ENCODE results near the gene SLC40A1. TPM values are rescaled to one million over a fixed set of nuclear protein-coding genes. Genes with fewer than 3 reads are reported as not detected.

SLC40A1 gene
- total and polyA plus RNA-seq, 4 experiments from 2014 or later, result 27.4 to 328 (median 64.2) TPM

DNA sequence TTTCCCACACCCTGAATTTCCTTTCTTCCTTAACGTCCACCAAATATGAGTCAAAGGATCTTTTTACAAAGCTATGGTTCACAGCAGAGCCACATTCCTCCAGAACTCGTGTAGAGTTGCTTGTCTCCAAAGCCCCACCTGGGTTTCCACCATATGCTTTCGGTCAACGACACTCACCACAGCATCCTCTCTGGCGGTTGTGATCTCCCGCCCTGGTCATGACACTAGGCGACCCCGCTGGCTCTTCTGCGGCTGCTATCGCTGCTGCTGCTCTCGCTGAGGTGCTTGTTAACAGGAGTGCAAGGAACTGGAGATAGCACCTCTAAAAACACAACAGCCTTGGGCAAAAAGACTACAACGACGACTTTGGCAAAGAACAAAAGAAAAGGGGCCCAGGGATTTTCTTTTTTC is 340 bp downstream of the SLC40A1 start:
- Histone ChIP-seq H3K36me3 (ENCODE audit: insufficient read depth, low read length) (no peaks in the 10 kb centered on the region), H3K27me3 (ENCODE audit: insufficient read depth, low read length) (no peaks in the 10 kb centered on the region), H3K4me1 (ENCODE audit: insufficient read depth, low read length) (peaks cover 52% of the 10 kb centered on the region), H3K4me3 (ENCODE audit: low read length in 2 of 2) (peak overlapping the region; percentile 58 to 63), H3K27ac (ENCODE audit: low read depth, low read length) (peak overlapping the region; percentile 46), H3K9me3 (ENCODE audit: control insufficient read depth in 1 of 2, low read length in 2 of 2) (no peaks in the 10 kb centered on the region)
- intact Hi-C loops (cut with micrococcal nuclease), result loop anchor here (1.0 to 5.0 kb wide), 7 partner anchors 11 to 202 kb away; partner anchors contain the start of genes ASNSD1, ORMDL1, PMS1 and WDR75
- peaks cover 1 to 9% of the 10 kb centered on the region in 2 donors for H3K27me3 Mint-ChIP-seq
- peaks cover 39 to 71% (median 53%) of the 10 kb centered on the region in 4 donors for H3K4me1 Mint-ChIP-seq
- ChIA-PET POLR2A (ENCODE audit: partially characterized antibody) (interaction anchor here (0.7 to 3.2 kb wide), 29 partner anchors 8 to 1440 kb away, joined by 3 to 48 read pairs (median 5); partner anchors contain the start of genes ANKAR, ASNSD1, HIBCH and ORMDL1), CTCF (ENCODE audit: partially characterized antibody) (interaction anchor here (0.7 to 1.5 kb wide), 13 partner anchors 9 to 183 kb away, joined by 3 to 11 read pairs (median 4); partner anchors contain the start of genes OSGEPL1 and WDR75)
- peak overlapping the region; percentile 48 to 96 (median 79) for H3K27ac Mint-ChIP-seq
- peaks cover 3 to 6% of the 10 kb centered on the region in 2 donors for H3K36me3 Mint-ChIP-seq
- peak in 2 of 5 donors; percentile 43 to 48 for DNase-seq
- peak overlapping the region; percentile 91 to 96 (median 94) for H3K4me3 Mint-ChIP-seq
- H3K9me3 Mint-ChIP-seq, result peaks cover 0 to 2% (median 0%) of the 10 kb centered on the region in 8 donors

DNA sequence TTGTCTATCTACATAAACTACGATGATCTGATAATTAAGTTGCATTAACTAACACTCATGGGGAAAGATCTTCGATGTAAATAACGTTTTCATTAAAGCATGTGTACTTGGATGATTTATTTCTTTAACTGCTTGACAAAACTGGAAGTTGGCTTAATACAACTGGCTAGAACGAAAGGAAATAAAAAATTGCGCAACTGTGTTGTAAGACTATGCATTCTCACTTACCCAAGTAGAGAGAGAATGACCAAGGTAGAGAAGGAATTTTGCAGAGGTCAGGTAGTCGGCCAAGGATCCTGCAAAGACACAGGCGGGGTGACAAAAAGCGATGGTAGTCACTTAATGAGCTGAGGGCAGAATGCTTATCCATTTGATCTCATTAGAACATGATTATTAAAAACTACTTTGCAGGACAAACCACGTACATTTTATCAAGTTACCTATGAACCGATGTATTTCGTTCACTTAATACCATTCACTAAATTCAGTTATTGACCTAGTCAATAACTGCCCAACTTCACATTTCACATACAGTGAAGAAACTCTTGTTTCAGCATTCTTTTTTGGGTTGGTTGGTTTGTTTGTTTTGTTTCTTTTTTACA is 900 bp downstream of the SLC40A1 start:
- peak overlapping the region; percentile 58 to 63 for H3K4me3 ChIP-seq (ENCODE audit: low read length in 2 of 2)

DNA sequence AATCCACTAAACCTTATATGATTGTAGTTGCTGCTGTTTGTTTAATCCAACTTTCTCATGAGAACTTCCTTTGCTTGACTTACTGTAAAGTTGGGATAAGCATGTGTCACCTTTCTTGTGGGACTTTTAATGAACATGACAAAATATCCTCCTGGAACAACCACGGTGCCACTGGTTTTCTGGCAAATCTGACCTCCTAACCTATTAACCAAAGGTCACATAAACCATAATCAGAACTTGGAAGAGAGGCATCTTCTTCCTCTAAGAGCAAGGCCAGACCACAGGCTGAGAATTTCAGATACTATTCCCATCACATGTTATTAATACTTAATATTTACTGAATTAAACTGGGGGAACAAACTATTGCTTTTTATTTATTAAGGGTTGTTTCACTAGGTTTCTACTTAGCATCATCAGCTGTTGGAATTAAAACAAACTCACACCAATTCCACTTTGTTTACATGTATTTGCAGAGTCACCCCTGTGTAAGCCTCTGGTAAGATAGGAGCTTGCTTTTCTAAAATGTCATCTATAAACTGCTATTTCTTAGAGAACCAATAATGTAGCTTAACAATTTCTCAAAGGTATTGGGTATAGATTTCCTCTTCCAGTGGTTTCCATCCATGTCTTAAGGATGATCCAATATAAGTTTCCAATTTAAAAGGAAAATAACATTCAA is 2.2 kb downstream of the SLC40A1 start:
- ChIA-PET POLR2A (ENCODE audit: partially characterized antibody) (interaction anchor here (3.2 kb wide), 1 partner anchor 81 kb away, joined by 48 read pairs; the partner anchor contains the start of gene ASNSD1), CTCF (ENCODE audit: partially characterized antibody) (no interaction called here)
- Mint-ChIP-seq H3K27ac (peak overlapping the region in 3 of 7 donors; percentile 26 to 74 (median 43)), H3K36me3 (peaks cover 7 to 12% of the 10 kb centered on the region in 2 donors), H3K4me1 (peaks cover 47 to 81% (median 65%) of the 10 kb centered on the region in 4 donors), H3K27me3 (peaks cover 1 to 6% of the 10 kb centered on the region in 2 donors), H3K4me3 (peak overlapping the region; percentile 20 to 95 (median 74)), H3K9me3 (peaks cover 0 to 2% (median 0%) of the 10 kb centered on the region in 8 donors)
- H3K27ac ChIP-seq (ENCODE audit: low read depth, low read length), result no peak overlapping the region
- H3K4me1 ChIP-seq (ENCODE audit: insufficient read depth, low read length), result peaks cover 69% of the 10 kb centered on the region
- H3K27me3 ChIP-seq (ENCODE audit: insufficient read depth, low read length), result no peaks in the 10 kb centered on the region
- no peak overlapping the region for H3K4me3 ChIP-seq (ENCODE audit: low read length in 2 of 2)
- intact Hi-C loops (cut with micrococcal nuclease), result no loop called here
- H3K36me3 ChIP-seq (ENCODE audit: insufficient read depth, low read length), result no peaks in the 10 kb centered on the region
- no peaks in the 10 kb centered on the region for H3K9me3 ChIP-seq (ENCODE audit: control insufficient read depth in 1 of 2, low read length in 2 of 2)
- DNase-seq, result no peak

More for the DNA sequence above, 900 bp downstream of the SLC40A1 start:
- intact Hi-C loops (cut with micrococcal nuclease), result loop anchor here (1.0 to 5.0 kb wide), 7 partner anchors 10 to 203 kb away; partner anchors contain the start of genes ASNSD1, ORMDL1, PMS1 and WDR75
- H3K36me3 Mint-ChIP-seq, result peaks cover 3 to 6% of the 10 kb centered on the region in 2 donors
- H3K4me1 Mint-ChIP-seq, result peaks cover 43 to 76% (median 58%) of the 10 kb centered on the region in 4 donors
- Histone ChIP-seq H3K4me1 (ENCODE audit: insufficient read depth, low read length) (peaks cover 58% of the 10 kb centered on the region), H3K27me3 (ENCODE audit: insufficient read depth, low read length) (no peaks in the 10 kb centered on the region), H3K27ac (ENCODE audit: low read depth, low read length) (peak overlapping the region; percentile 46), H3K9me3 (ENCODE audit: control insufficient read depth in 1 of 2, low read length in 2 of 2) (no peaks in the 10 kb centered on the region), H3K36me3 (ENCODE audit: insufficient read depth, low read length) (no peaks in the 10 kb centered on the region)
- CTCF ChIA-PET (ENCODE audit: partially characterized antibody), result interaction anchor here (1.1 to 1.5 kb wide), 6 partner anchors 10 to 183 kb away, joined by 3 to 11 read pairs (median 4); partner anchors contain the start of gene OSGEPL1
- H3K9me3 Mint-ChIP-seq, result peaks cover 0 to 2% (median 0%) of the 10 kb centered on the region in 8 donors
- POLR2A ChIA-PET (ENCODE audit: partially characterized antibody), result interaction anchor here (0.8 to 3.2 kb wide), 11 partner anchors 11 to 1300 kb away, joined by 3 to 48 read pairs (median 6); partner anchors contain the start of genes ANKAR, ASNSD1, OSGEPL1 and WDR75
- DNase-seq, result no peak
- H3K27me3 Mint-ChIP-seq, result peaks cover 1 to 9% of the 10 kb centered on the region in 2 donors
- H3K4me3 Mint-ChIP-seq, result peak overlapping the region; percentile 91 to 96 (median 94)
- peak overlapping the region; percentile 52 to 96 (median 79) for H3K27ac Mint-ChIP-seq

DNA sequence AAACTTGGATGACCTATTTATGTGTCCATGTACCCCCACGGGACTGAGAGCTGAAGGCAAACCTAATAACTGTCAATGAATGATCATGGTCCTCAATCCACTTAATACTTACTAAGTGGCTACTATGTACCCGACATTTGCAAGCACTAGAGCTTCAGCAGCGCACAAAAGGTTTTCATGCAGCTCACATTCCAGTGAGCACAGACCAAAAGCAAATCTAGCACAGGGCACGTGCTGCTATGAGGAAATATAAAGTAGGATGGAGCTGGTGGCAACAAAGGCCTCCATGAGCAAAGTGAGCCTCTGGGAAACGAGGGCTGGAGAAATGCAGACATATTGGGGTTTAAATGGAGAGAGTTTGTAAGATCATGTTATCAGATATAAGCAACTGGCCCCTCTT is 3.5 kb downstream of the SLC40A1 start:
- peaks cover 1 to 2% of the 10 kb centered on the region in 2 donors for H3K27me3 Mint-ChIP-seq
- Histone ChIP-seq H3K9me3 (ENCODE audit: control insufficient read depth in 1 of 2, low read length in 2 of 2) (no peaks in the 10 kb centered on the region), H3K4me3 (ENCODE audit: low read length in 2 of 2) (no peak overlapping the region), H3K4me1 (ENCODE audit: insufficient read depth, low read length) (peaks cover 76% of the 10 kb centered on the region), H3K27me3 (ENCODE audit: insufficient read depth, low read length) (no peaks in the 10 kb centered on the region), H3K27ac (ENCODE audit: low read depth, low read length) (no peak overlapping the region), H3K36me3 (ENCODE audit: insufficient read depth, low read length) (no peaks in the 10 kb centered on the region)
- intact Hi-C loops (cut with micrococcal nuclease), result no loop called here
- peak overlapping the region in 6 of 7 donors; percentile 3 to 90 (median 68) for H3K27ac Mint-ChIP-seq
- H3K4me1 Mint-ChIP-seq, result peaks cover 47 to 85% (median 67%) of the 10 kb centered on the region in 4 donors
- H3K9me3 Mint-ChIP-seq, result peaks cover 0 to 2% (median 0%) of the 10 kb centered on the region in 8 donors
- POLR2A ChIA-PET (ENCODE audit: partially characterized antibody), result interaction anchor here (0.8 kb wide), 1 partner anchor 186 kb away, joined by 5 read pairs; the partner anchor contains the start of gene OSGEPL1
- H3K36me3 Mint-ChIP-seq, result peaks cover 17 to 24% of the 10 kb centered on the region in 2 donors
- H3K4me3 Mint-ChIP-seq, result peak overlapping the region in 6 of 8 donors; percentile 34 to 91 (median 62)
- no peak for DNase-seq
- CTCF ChIA-PET (ENCODE audit: partially characterized antibody), result no interaction called here

DNA sequence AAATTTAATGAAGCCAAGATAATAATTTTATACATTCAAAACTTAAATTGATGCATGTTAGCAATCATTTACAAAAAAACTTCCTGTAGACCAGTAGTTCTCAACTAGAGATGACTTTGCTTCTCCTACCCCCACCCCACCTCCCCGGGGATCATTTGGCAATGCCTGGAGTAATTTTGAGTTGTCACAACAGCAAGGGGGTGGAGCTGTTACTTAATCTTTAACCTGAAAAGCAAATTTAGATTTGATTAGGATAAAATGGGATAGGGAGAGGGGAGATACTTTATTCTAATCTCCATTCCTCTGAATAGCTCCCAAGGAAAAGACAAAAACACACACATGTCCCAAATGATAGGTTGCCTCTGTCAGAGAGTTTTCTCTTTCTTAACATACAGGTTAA is 4.2 kb downstream of the SLC40A1 start:
- peak overlapping the region in 4 of 7 donors; percentile 25 to 90 (median 60) for H3K27ac Mint-ChIP-seq
- no peaks in the 10 kb centered on the region for H3K36me3 ChIP-seq (ENCODE audit: insufficient read depth, low read length)
- peaks cover 41 to 79% (median 62%) of the 10 kb centered on the region in 4 donors for H3K4me1 Mint-ChIP-seq
- no peaks in the 10 kb centered on the region for H3K27me3 ChIP-seq (ENCODE audit: insufficient read depth, low read length)
- H3K4me3 ChIP-seq (ENCODE audit: low read length in 2 of 2), result no peak overlapping the region
- H3K27me3 Mint-ChIP-seq, result peaks cover 0 to 1% of the 10 kb centered on the region in 2 donors
- H3K4me3 Mint-ChIP-seq, result peak overlapping the region in 2 of 8 donors; percentile 23 to 44
- no peaks in the 10 kb centered on the region for H3K9me3 ChIP-seq (ENCODE audit: control insufficient read depth in 1 of 2, low read length in 2 of 2)
- intact Hi-C loops (cut with micrococcal nuclease), result no loop called here
- no peak for DNase-seq
- ChIA-PET CTCF (ENCODE audit: partially characterized antibody) (no interaction called here), POLR2A (ENCODE audit: partially characterized antibody) (no interaction called here)
- peaks cover 71% of the 10 kb centered on the region for H3K4me1 ChIP-seq (ENCODE audit: insufficient read depth, low read length)
- H3K27ac ChIP-seq (ENCODE audit: low read depth, low read length), result no peak overlapping the region
- H3K36me3 Mint-ChIP-seq, result peaks cover 18 to 28% of the 10 kb centered on the region in 2 donors
- H3K9me3 Mint-ChIP-seq, result peaks cover 0 to 2% (median 0%) of the 10 kb centered on the region in 8 donors

DNA sequence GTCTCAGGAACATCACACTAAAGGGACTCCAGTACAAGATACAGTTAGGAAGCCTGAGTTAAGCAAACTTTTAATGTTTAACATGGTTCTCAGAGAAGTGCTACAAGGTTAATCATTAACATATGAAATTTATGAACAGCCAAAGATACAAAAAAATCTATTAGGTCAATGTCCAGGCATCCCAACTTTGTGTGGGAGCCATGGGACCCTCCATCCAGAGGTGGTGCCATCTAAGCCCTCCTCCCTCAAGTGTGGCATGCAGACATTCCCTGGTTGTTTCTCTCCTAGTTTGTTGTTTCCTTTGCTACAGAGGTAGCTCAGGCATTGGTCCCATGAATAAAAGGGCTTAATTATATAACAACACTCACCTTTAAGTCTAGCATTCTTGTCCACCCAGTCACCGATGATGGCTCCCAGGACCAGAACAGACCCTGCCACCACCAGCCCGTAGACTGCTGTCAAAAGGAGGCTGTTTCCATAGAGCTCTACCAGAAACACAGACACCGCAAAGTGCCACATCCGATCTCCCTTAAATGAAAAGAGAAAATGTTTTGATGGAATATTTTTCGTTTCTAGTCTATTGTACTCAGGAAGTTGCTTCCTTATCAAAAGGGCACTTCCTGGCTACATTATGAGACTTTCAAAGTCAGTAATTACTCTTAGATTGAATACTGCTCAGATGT is 5.7 kb downstream of the SLC40A1 start:
- Mint-ChIP-seq H3K36me3 (peaks cover 21 to 33% of the 10 kb centered on the region in 2 donors), H3K27ac (peak overlapping the region; percentile 50 to 93 (median 71)), H3K9me3 (peaks cover 0 to 2% (median 0%) of the 10 kb centered on the region in 8 donors), H3K27me3 (peaks cover 0 to 1% of the 10 kb centered on the region in 2 donors), H3K4me1 (peaks cover 42 to 80% (median 62%) of the 10 kb centered on the region in 4 donors), H3K4me3 (peak overlapping the region; percentile 16 to 77 (median 50))
- no peak overlapping the region for H3K27ac ChIP-seq (ENCODE audit: low read depth, low read length)
- POLR2A ChIA-PET (ENCODE audit: partially characterized antibody), result no interaction called here
- peaks cover 4% of the 10 kb centered on the region for H3K36me3 ChIP-seq (ENCODE audit: insufficient read depth, low read length)
- intact Hi-C loops (cut with micrococcal nuclease), result no loop called here
- peak in 4 of 5 donors; percentile 16 to 41 (median 20) for DNase-seq
- H3K4me1 ChIP-seq (ENCODE audit: insufficient read depth, low read length), result peaks cover 63% of the 10 kb centered on the region
- no peaks in the 10 kb centered on the region for H3K27me3 ChIP-seq (ENCODE audit: insufficient read depth, low read length)
- H3K4me3 ChIP-seq (ENCODE audit: low read length in 2 of 2), result no peak overlapping the region
- H3K9me3 ChIP-seq (ENCODE audit: control insufficient read depth in 1 of 2, low read length in 2 of 2), result no peaks in the 10 kb centered on the region
- CTCF ChIA-PET (ENCODE audit: partially characterized antibody), result interaction anchor here (1.3 kb wide), 1 partner anchor 86 kb away, joined by 3 read pairs; no protein-coding TSS in a partner anchor

Measured in CD4-positive, alpha-beta memory T cell (primary cell).